CD4-positive, alpha-beta memory T cell (primary cell): ENCODE measurements around the gene MYOZ2. TPM values are rescaled to one million over a fixed set of nuclear protein-coding genes. Genes with fewer than 3 reads are reported as not detected.
A peak's percentile ranks its signal among the peaks of the same experiment; 100 is the strongest.
"Not testable (repeated sequence)": the region's sequence is repeated elsewhere in the genome, so short reads cannot be mapped to it uniquely, and the experiment has no call there.

Source experiments
- CTCF ChIA-PET: fragments of 350-600 bp; sonication (Branson Sonifier 250); formaldehyde crosslinking; loops from one replicate; lab custom pipeline; 2021; ENCODE audit warnings: inconsistent platforms; ENCODE audit not compliant: partially characterized antibody; lab: Charles Lee
- POLR2A ChIA-PET: fragments of 350-600 bp; sonication (Branson Sonifier 250); formaldehyde crosslinking; loops from one replicate; lab custom pipeline; 2021; ENCODE audit not compliant: partially characterized antibody; lab: Charles Lee
- DNase-seq, 5 donors: peaks; one replicate each; pipeline versions ENCODE4 v3.0.0 to v3.0.0-alpha.2; 2020 to 2022; ENCODE audit warnings: mixed read lengths in 1 of 5
- H3K27ac ChIP-seq: one replicate; pipeline ENCODE4 v1.7.0; 2013; ENCODE audit warnings: low read depth, low read length
- H3K27me3 ChIP-seq: 2 replicates; pipeline ENCODE4 v1.7.0; 2013; ENCODE audit warnings: mild to moderate bottlenecking, low read length, moderate library complexity; ENCODE audit not compliant: insufficient read depth
- H3K36me3 ChIP-seq: 2 replicates; pipeline ENCODE4 v1.7.0; 2013; ENCODE audit warnings: mild to moderate bottlenecking, low read length, moderate library complexity; ENCODE audit not compliant: insufficient read depth
- H3K4me1 ChIP-seq: 2 replicates; pipeline ENCODE4 v1.7.0; 2013; ENCODE audit warnings: mild to moderate bottlenecking, low read length, moderate library complexity; ENCODE audit not compliant: insufficient read depth
- H3K4me3 ChIP-seq, 2 donors: one replicate each; pipeline ENCODE4 v1.7.0; 2013; ENCODE audit warnings: low read length in 2 of 2, mild to moderate bottlenecking in 1 of 2
- H3K9me3 ChIP-seq, 2 donors: one replicate each; pipeline ENCODE4 v1.7.0; 2013; ENCODE audit warnings: low read length in 2 of 2, control low read depth in 1 of 2; ENCODE audit not compliant: control insufficient read depth in 1 of 2
- H3K27ac Mint-ChIP-seq, 7 donors: one replicate each; pipeline ENCODE4 v1.8.0; 2020 to 2021; ENCODE audit warnings: mixed read lengths in 7 of 7, mild to moderate bottlenecking in 6 of 7, inconsistent platforms in 3 of 7, moderate library complexity in 3 of 7
- H3K27me3 Mint-ChIP-seq, 2 donors: one replicate each; pipeline ENCODE4 v1.8.0; 2020 to 2021; ENCODE audit warnings: mixed read lengths in 2 of 2
- H3K36me3 Mint-ChIP-seq, 2 donors: one replicate each; pipeline ENCODE4 v1.8.0; 2020 to 2021; ENCODE audit warnings: mixed read lengths in 2 of 2, inconsistent platforms in 1 of 2, mild to moderate bottlenecking in 1 of 2
- H3K4me1 Mint-ChIP-seq, 4 donors: one replicate each; pipeline ENCODE4 v1.8.0; 2020 to 2021; ENCODE audit warnings: mixed read lengths in 4 of 4, mild to moderate bottlenecking in 1 of 4
- H3K4me3 Mint-ChIP-seq, 8 donors: one replicate each; pipeline ENCODE4 v1.8.0; 2020 to 2021; ENCODE audit warnings: mixed read lengths in 8 of 8, mild to moderate bottlenecking in 7 of 8, moderate library complexity in 6 of 8, inconsistent platforms in 3 of 8
- H3K9me3 Mint-ChIP-seq, 8 donors: one replicate each; pipeline ENCODE4 v1.8.0; 2020 to 2021; ENCODE audit warnings: mixed read lengths in 8 of 8, mild to moderate bottlenecking in 5 of 8, inconsistent platforms in 3 of 8, moderate library complexity in 1 of 8
- intact Hi-C: fragments of 100-400 bp; cut with micrococcal nuclease; formaldehyde crosslinking; loops from one replicate; pipeline ENCODE4 v1.15.1; 2023
- polyA plus RNA-seq, 2 donors: library from polyadenylated mRNA; unstranded; fragments of 300-500 nt; fragmentation: Illumina TruSeq; gene quantifications; one replicate each; pipeline ENCODE4 v1.2.3, GENCODE V29; 2021
- total RNA-seq, 2 experiments: library from RNA; stranded (reverse); gene quantifications; one replicate each; pipeline ENCODE4 v1.2.3, GENCODE V29; 2021

MYOZ2 gene
- total and polyA plus RNA-seq, 4 experiments from 2014 or later = not detected

DNA sequence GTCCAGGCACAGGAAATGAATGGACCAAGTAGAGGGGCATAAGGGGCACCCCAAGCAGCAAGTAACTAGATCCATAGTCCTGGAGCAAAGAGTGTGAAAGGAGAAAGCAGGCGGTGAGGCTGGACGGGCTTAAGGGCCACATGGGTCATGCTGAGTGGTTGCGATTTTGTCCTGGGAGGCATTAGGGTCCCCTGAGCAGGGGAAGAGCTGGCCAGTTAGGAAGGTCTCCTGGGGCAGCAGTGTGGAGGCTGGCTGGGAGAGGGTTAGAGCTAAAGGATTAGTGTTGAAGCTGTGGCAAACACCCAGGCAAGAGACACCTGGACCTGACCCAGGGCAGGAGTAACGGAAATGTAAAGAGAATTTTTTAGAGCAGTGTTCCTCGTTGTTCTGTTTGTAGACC, 26.5 kb downstream of the MYOZ2 start:
- Mint-ChIP-seq H3K36me3 (no peaks in the 10 kb centered on the region), H3K4me1 (peaks cover 0 to 2% (median 0%) of the 10 kb centered on the region in 4 donors), H3K9me3 (no peaks in the 10 kb centered on the region), H3K4me3 (no peak overlapping the region), H3K27ac (no peak overlapping the region), H3K27me3 (peaks cover 0 to 6% of the 10 kb centered on the region in 2 donors)
- CTCF ChIA-PET = no interaction called here
- DNase-seq = no peak
- POLR2A ChIA-PET = no interaction called here
- intact Hi-C loops = no loop called here
- Histone ChIP-seq H3K9me3 (no peaks in the 10 kb centered on the region), H3K4me3 (no peak overlapping the region), H3K27ac (no peak overlapping the region), H3K4me1 (no peaks in the 10 kb centered on the region), H3K36me3 (no peaks in the 10 kb centered on the region), H3K27me3 (no peaks in the 10 kb centered on the region)

DNA sequence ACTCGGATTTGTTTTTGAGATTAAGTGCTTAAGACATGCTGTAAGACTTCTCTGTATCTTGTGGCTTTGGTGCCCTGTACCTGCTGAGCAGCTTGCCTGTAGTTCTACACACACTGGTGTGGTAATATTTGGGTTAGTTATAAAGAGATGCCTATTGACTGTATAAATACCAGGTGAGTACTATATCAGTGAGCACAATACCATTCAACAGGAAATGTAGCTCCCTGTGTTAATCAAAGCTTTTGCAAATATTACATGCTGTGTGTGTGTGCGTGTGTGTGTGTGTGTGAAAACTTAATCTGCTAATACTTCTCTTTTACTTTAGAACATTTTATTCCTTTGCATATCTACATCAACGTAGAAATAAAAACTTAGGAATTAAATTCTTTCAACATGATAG, 30.1 kb downstream of the MYOZ2 start:
- Mint-ChIP-seq H3K36me3 (no peaks in the 10 kb centered on the region), H3K9me3 (no peaks in the 10 kb centered on the region), H3K27ac (no peak overlapping the region), H3K27me3 (peaks cover 0 to 6% of the 10 kb centered on the region in 2 donors), H3K4me1 (peaks cover 0 to 2% (median 0%) of the 10 kb centered on the region in 4 donors), H3K4me3 (no peak overlapping the region)
- POLR2A ChIA-PET = no interaction called here
- DNase-seq = no peak
- intact Hi-C loops = no loop called here
- no peaks in the 10 kb centered on the region for H3K4me1 ChIP-seq
- no peaks in the 10 kb centered on the region for H3K27me3 ChIP-seq
- CTCF ChIA-PET = no interaction called here
- H3K36me3 ChIP-seq = no peaks in the 10 kb centered on the region
- no peak overlapping the region for H3K27ac ChIP-seq
- H3K4me3 ChIP-seq = no peak overlapping the region
- H3K9me3 ChIP-seq = no peaks in the 10 kb centered on the region

DNA sequence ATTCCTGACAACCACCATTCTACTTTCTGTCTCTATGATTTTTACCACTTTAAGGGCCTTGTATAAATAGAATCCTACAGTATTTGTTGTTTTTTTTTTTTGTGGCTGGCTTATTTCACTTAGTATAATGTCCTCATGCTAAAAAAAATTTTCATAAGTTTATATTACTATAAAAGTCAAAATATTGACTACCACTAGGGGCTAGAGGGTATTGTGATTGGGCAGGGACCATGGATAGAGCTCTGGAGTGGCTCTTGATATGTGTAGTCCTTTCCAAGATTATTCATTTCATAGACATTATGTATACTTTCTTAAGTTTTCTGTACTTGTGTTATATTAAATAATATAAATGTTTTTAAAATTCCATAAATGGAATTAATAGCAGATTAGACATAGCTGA, 34.6 kb downstream of the MYOZ2 start:
- ChIA-PET CTCF (no interaction called here), POLR2A (no interaction called here)
- Mint-ChIP-seq H3K9me3 (no peaks in the 10 kb centered on the region), H3K27ac (no peak overlapping the region), H3K4me3 (no peak overlapping the region), H3K36me3 (no peaks in the 10 kb centered on the region), H3K4me1 (peaks cover 0 to 3% (median under 1%) of the 10 kb centered on the region in 4 donors), H3K27me3 (peaks cover 0 to 4% of the 10 kb centered on the region in 2 donors)
- no peaks in the 10 kb centered on the region for H3K27me3 ChIP-seq
- no peak for DNase-seq
- no peak overlapping the region for H3K27ac ChIP-seq
- no peaks in the 10 kb centered on the region for H3K36me3 ChIP-seq
- H3K9me3 ChIP-seq = no peaks in the 10 kb centered on the region
- intact Hi-C loops = no loop called here
- no peaks in the 10 kb centered on the region for H3K4me1 ChIP-seq
- H3K4me3 ChIP-seq = no peak overlapping the region

DNA sequence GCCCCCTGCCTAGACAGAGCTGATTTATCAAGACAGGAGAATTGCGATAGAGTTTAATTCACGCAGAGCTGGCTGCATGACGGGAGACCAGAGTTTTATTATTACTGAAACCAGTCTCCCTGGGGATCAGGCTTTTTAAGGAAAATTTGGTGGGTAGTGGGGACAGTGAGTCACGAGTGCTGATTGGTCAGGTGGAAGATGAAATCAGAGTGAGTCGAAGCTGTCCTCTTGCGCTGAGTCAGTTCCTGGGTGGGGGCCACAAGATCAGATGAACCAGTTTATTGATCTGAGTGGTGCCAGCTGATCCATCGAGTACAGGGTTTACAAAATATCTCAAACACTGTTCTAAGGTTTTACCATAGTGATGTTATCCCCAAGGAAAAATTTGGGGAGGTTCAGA, 36.6 kb downstream of the MYOZ2 start:
- no peaks in the 10 kb centered on the region for H3K4me1 ChIP-seq
- H3K4me3 ChIP-seq = no peak overlapping the region
- peaks cover 2% of the 10 kb centered on the region in 2 donors for H3K27me3 Mint-ChIP-seq
- CTCF ChIA-PET = no interaction called here
- no peaks in the 10 kb centered on the region for H3K36me3 Mint-ChIP-seq
- H3K9me3 ChIP-seq = no peaks in the 10 kb centered on the region
- H3K36me3 ChIP-seq = no peaks in the 10 kb centered on the region
- no peak overlapping the region for H3K27ac ChIP-seq
- intact Hi-C loops = no loop called here
- H3K27me3 ChIP-seq = no peaks in the 10 kb centered on the region
- peaks cover 0 to 2% (median under 1%) of the 10 kb centered on the region in 4 donors for H3K4me1 Mint-ChIP-seq
- POLR2A ChIA-PET = interaction anchor here (1.4 kb wide), 1 partner anchor 40 kb away, joined by 3 read pairs; the partner anchor contains the start of gene USP53
- no peak for DNase-seq
- H3K9me3 Mint-ChIP-seq = no peaks in the 10 kb centered on the region
- H3K27ac Mint-ChIP-seq = peak overlapping the region in 1 of 7 donors; percentile 48
- no peak overlapping the region for H3K4me3 Mint-ChIP-seq

DNA sequence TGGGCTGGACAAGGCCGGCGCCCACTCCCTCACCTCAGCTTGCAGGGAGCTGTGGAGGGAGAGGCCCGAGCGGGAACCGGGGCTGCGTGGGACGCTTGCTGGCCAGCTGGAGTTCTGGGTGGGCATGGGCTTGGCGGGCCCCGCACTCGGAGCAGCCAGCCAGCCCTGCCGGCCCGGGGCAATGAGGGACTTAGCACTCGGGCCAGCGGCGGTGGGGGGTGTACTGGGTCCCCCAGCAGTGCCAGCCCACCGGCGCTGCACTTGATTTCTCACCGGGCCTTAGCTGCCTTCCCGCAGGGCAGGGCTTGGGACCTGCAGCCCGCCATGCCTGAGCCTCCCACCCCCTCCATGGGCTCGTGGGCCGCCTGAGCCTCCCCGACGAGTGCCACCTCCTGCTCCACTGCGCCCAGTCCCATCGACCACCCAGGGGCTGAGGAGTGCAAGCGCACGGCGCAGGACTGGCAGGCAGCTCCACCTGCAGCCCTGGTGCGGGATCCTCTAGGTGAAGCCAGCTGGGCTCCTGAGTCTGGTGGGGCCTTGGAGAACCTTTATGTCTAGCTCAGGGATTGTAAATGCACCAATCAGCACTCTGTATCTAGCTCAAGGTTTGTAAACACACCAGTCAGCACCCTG, 38.2 kb downstream of the MYOZ2 start:
- H3K4me3 ChIP-seq, H3K36me3 ChIP-seq, H3K4me3 Mint-ChIP-seq, intact Hi-C loops, H3K27me3 Mint-ChIP-seq, CTCF ChIA-PET, H3K36me3 Mint-ChIP-seq, H3K9me3 Mint-ChIP-seq, DNase-seq, H3K27ac Mint-ChIP-seq, H3K4me1 ChIP-seq, H3K4me1 Mint-ChIP-seq, H3K27ac ChIP-seq, H3K9me3 ChIP-seq, H3K27me3 ChIP-seq: not testable (repeated sequence)
- POLR2A ChIA-PET = interaction anchor here (0.6 kb wide), 1 partner anchor 39 kb away, joined by 3 read pairs; the partner anchor contains the start of gene USP53

DNA sequence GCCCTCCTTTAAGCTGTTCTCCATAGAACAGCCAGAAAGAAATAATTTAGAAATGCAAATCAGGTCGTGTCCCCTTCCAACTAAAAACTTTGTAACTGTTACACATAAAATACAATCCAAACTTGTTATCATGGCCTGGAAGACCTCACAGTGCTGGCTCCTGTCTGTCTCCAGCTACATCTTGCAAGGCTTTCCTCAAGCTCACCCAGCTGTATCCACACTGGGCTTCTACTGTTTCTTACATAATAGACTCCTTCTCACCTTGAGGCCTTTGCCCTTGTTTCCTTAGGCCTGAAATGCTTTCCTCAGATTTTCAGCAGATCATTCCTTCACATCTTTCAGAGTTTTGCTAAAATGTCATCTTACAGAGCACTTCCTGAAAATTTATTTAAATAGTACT, 43.4 kb downstream of the MYOZ2 start:
- POLR2A ChIA-PET = no interaction called here
- H3K4me1 Mint-ChIP-seq = no peaks in the 10 kb centered on the region
- H3K4me3 Mint-ChIP-seq = no peak overlapping the region
- CTCF ChIA-PET = interaction anchor here (1.5 kb wide), 1 partner anchor 137 kb away, joined by 4 read pairs; no protein-coding TSS in a partner anchor
- no peaks in the 10 kb centered on the region for H3K27me3 ChIP-seq
- H3K27me3 Mint-ChIP-seq = peaks cover 6 to 9% of the 10 kb centered on the region in 2 donors
- H3K9me3 Mint-ChIP-seq = no peaks in the 10 kb centered on the region
- no peak overlapping the region for H3K4me3 ChIP-seq
- H3K27ac ChIP-seq = no peak overlapping the region
- H3K9me3 ChIP-seq = no peaks in the 10 kb centered on the region
- H3K36me3 ChIP-seq = no peaks in the 10 kb centered on the region
- no peaks in the 10 kb centered on the region for H3K36me3 Mint-ChIP-seq
- no peak for DNase-seq
- intact Hi-C loops = no loop called here
- no peaks in the 10 kb centered on the region for H3K4me1 ChIP-seq
- no peak overlapping the region for H3K27ac Mint-ChIP-seq

DNA sequence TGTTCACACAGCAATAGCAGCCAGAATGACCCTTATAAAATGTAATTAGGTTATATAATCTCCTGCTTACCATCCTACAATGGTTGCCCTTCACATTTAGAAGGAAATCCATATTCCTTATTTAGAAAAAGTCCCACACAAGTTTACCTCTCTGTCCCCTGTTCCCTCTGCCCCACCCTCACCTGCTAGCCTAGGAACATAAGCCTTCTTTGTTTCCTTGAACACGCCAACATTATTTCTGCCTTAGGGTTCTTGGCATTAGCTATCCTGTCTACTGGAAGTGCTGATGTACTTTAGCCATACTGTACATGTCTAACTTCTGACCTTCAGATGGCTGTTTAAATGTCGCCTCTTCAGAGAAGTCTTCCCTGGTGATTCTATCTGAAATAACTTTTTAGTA, 48.5 kb downstream of the MYOZ2 start:
- Mint-ChIP-seq H3K4me3 (no peak overlapping the region), H3K9me3 (peaks cover 0 to 2% (median 0%) of the 10 kb centered on the region in 8 donors), H3K27ac (no peak overlapping the region), H3K27me3 (peaks cover 2 to 10% of the 10 kb centered on the region in 2 donors), H3K4me1 (no peaks in the 10 kb centered on the region), H3K36me3 (no peaks in the 10 kb centered on the region)
- no peaks in the 10 kb centered on the region for H3K27me3 ChIP-seq
- intact Hi-C loops = no loop called here
- no peaks in the 10 kb centered on the region for H3K4me1 ChIP-seq
- no peak overlapping the region for H3K27ac ChIP-seq
- H3K9me3 ChIP-seq = no peaks in the 10 kb centered on the region
- H3K4me3 ChIP-seq = no peak overlapping the region
- H3K36me3 ChIP-seq = no peaks in the 10 kb centered on the region
- ChIA-PET CTCF (no interaction called here), POLR2A (no interaction called here)
- no peak for DNase-seq
